Glutamatergic neuron (in vitro differentiated cells): Measurements from ENCODE around the gene CASP2. TPM values are rescaled to one million over a fixed set of nuclear protein-coding genes. Genes with fewer than 3 reads are reported as not detected.

ENCODE experiments used
- DNase-seq: peaks from one replicate; pipeline ENCODE4 v3.0.0; 2022
- H3K27ac Mint-ChIP-seq: one replicate; pipeline ENCODE4 v1.8.0; 2020; ENCODE audit warnings: mild to moderate bottlenecking, mixed read lengths, inconsistent platforms; ENCODE audit not compliant: unreplicated experiment
- H3K27me3 Mint-ChIP-seq: one replicate; pipeline ENCODE4 v1.8.0; 2020; ENCODE audit warnings: mild to moderate bottlenecking, moderate library complexity, mixed read lengths, inconsistent platforms; ENCODE audit not compliant: unreplicated experiment
- H3K36me3 Mint-ChIP-seq: one replicate; pipeline ENCODE4 v1.8.0; 2020; ENCODE audit warnings: mild to moderate bottlenecking, mixed read lengths, inconsistent platforms; ENCODE audit not compliant: unreplicated experiment
- H3K4me1 Mint-ChIP-seq: one replicate; pipeline ENCODE4 v1.8.0; 2020; ENCODE audit warnings: mild to moderate bottlenecking, low read depth, mixed read lengths, inconsistent platforms; ENCODE audit not compliant: unreplicated experiment
- H3K4me3 Mint-ChIP-seq: one replicate; pipeline ENCODE4 v1.8.0; 2020; ENCODE audit warnings: mild to moderate bottlenecking, mixed read lengths, inconsistent platforms; ENCODE audit not compliant: unreplicated experiment
- H3K9me3 Mint-ChIP-seq: one replicate; pipeline ENCODE4 v1.8.0; 2020; ENCODE audit warnings: mild to moderate bottlenecking, moderate library complexity, mixed read lengths, inconsistent platforms; ENCODE audit not compliant: unreplicated experiment
- CTCF ChIP-seq: fragments of 200-600 bp; sonication (generic); IDR thresholded peaks from one replicate; pipeline ENCODE4 v1.5.0; 2021; ENCODE audit not compliant: partially characterized antibody, unreplicated experiment
- total RNA-seq: library from RNA; stranded (reverse); fragmentation: NEBNext Ultra II Directional; extraction: Animal tissue kit (Norgen Biotek cat#: 25700); gene quantifications from one replicate; pipeline ENCODE4 v1.2.1, GENCODE V29; 2021; ENCODE audit not compliant: unreplicated experiment

The CASP2 gene
- total RNA-seq, 1 donor from 2014 or later = 59.2 TPM

DNA sequence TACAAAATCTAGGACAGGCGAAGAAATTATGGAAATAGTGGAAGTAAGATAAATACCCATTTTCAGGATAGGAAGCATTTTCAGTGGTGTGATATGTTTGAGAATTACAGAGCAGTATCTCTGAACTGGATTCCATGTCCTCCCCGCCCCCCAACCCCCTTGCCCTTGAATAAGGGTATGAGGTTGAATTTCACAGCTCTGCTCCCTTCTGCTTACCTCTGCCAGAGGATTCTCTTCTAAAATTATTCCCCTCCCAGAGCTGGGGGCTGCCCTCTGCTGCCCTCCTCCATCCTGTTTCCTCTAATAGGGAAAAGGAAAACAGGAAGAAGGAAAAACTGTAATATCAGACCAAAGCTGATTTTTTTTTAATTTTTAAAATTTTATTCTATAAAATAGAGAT, 20.5 kb downstream of the CASP2 start:
- peaks cover 6% of the 10 kb centered on the region for H3K9me3 Mint-ChIP-seq
- no peak for DNase-seq
- H3K4me3 Mint-ChIP-seq = no peak overlapping the region
- H3K27me3 Mint-ChIP-seq = no peaks in the 10 kb centered on the region
- no peak overlapping the region for H3K27ac Mint-ChIP-seq
- peaks cover 7% of the 10 kb centered on the region for H3K36me3 Mint-ChIP-seq
- H3K4me1 Mint-ChIP-seq = no peaks in the 10 kb centered on the region
- no peak for TF ChIP-seq CTCF

GRCh38 chr7:143314127-143314526, 26.0 kb downstream of the CASP2 start:
- no peak for DNase-seq
- Mint-ChIP-seq H3K36me3 (peaks cover 5% of the 10 kb centered on the region), H3K4me3 (no peak overlapping the region), H3K4me1 (peaks cover 15% of the 10 kb centered on the region), H3K27ac (no peak overlapping the region), H3K9me3 (peaks cover 3% of the 10 kb centered on the region), H3K27me3 (peaks cover 9% of the 10 kb centered on the region)
- TF ChIP-seq CTCF = no peak

GRCh38 chr7:143315776-143316175, 27.6 kb downstream of the CASP2 start, which contains the start of gene CLCN1:
TSS of gene CLCN1 (plus strand) at chr7:143316111. CDS start at chr7:143316213, 102 bp downstream.
- no peak within 1 kb of the TSS for H3K27ac Mint-ChIP-seq
- TF ChIP-seq CTCF = no peak
- DNase-seq = no peak
- peaks cover 5% of the 10 kb centered on the region for H3K9me3 Mint-ChIP-seq
- H3K4me1 Mint-ChIP-seq = peaks cover 15% of the 10 kb centered on the region
- peaks cover 9% of the 10 kb centered on the region for H3K27me3 Mint-ChIP-seq
- no peak within 1 kb of the TSS for H3K4me3 Mint-ChIP-seq
- peaks cover 5% of the 10 kb centered on the region for H3K36me3 Mint-ChIP-seq

- no peak for DNase-seq
- Mint-ChIP-seq H3K36me3 (peaks cover 5% of the 10 kb centered on the region), H3K27ac (no peak overlapping the region), H3K4me3 (no peak overlapping the region), H3K4me1 (peaks cover 16% of the 10 kb centered on the region), H3K27me3 (peaks cover 9% of the 10 kb centered on the region), H3K9me3 (peaks cover 7% of the 10 kb centered on the region)
- no peak for TF ChIP-seq CTCF
These were observed 28.3 kb downstream of the CASP2 start for GRCh38 chr7:143316492-143316891.

GRCh38 chr7:143318661-143319060, 30.5 kb downstream of the CASP2 start:
- Mint-ChIP-seq H3K4me3 (no peak overlapping the region), H3K27me3 (peaks cover 11% of the 10 kb centered on the region), H3K27ac (no peak overlapping the region), H3K4me1 (peaks cover 32% of the 10 kb centered on the region), H3K36me3 (peaks cover 3% of the 10 kb centered on the region), H3K9me3 (peaks cover 13% of the 10 kb centered on the region)
- no peak for TF ChIP-seq CTCF
- no peak for DNase-seq
